ENCODE results near the gene ADAM19.

The ADAM19 gene

DNA sequence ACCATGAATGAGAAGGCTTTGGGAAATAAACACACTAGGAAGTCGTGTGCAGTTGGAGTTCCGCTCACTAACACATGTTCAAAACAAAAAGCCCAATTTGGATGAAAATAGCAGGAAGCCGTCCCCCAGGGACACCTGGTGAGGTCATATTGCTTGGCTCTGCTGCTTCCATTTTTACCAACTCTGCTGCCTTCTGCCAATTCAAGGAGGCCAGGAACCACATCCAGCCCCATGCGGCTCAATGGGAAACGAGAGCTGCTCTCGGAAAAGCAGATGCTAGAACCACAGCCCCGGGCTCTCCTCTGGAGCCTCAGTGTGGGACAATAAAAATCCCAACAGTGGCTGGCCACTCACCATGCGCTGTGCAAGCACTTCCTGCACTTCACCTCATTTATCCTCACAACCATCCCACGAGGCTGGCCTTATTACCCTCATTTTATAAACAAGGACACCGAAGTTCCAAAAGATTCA, 13.4 kb downstream of the ADAM19 start:
- DNase-seq = no peak

DNA sequence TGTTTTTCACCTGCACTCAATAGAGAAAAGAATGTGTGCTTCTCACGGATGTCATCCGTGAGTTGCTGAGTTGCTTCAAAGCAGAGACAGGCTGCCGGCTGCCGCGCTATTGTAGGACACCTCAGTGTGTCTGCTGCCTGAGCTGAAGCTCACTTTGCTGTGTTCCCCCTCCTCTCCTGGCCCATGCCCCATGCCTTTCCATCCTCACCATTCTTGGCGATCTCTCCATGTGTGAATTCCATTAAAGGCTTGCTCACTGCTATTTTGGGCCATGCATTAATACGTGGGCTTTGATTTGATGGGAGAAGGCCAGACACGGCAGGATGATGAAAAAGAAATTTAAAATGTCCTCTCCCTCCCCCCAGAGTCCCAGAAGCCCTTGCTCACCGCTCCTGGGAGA, 14.5 kb downstream of the ADAM19 start:
- no peak for DNase-seq

DNA sequence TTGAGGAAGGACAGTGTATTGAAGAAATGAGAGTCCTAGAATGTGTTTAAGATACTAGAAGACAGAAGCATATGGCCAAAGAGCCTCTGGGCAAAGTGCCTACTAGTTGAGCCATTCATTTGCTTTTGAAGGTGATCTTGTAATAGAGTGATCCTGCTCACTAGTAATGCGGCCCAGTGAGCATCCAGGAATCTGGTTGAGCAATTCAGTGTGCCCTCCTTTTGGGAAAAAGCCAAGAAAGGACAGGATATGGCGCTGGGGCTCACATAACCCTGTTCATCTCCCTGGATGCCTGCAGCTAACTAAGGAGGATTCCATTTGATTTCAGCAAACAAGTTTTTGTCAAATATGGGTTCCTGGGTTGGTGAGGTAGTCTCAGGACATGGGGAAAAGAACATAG, 16.3 kb downstream of the ADAM19 start:
- DNase-seq = no peak

DNA sequence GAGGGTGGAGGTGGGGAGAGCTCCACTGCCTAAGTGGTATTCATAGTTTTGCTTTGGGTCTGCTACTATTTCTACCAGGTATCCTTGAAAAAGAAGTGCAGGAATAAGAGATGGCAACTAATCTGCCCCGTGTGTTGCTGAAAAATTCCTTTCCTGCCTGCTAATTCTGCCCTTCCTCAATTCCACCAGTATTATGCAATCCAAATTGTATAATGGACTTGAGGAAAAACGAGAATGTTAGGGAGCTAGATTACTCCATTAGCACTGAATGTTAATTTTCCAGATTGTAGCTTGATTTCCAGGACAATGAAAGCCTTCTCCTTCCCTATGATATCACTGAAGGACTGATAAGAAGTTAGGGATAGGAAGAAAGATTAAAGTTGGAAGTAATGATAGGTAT, 16.9 kb downstream of the ADAM19 start:
- DNase-seq = no peak

DNA sequence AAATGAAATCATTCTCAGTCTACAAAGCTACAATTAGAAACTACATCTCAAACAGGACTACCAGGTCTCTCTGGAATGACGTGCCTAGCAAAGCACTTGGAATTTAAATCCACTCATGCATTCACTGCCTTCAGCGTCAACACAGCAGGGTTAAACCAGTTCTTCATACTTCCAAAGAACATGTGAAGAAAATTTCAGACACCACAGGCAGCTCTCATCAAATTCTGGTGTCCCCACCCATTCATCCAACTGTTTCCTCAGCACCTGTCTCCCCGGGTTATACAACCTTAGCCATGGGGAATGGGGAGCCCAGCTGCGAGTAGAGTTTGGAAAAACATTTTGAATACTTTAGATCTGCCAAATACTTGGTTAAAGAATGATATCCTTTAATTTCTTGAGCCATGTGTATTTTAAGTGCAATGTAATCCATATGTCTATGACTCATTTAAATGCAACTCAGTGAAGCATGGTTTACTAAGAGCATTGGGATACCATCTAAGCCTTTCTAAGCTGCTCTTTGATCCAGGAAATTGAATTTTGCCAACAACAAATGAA, 17.5 kb downstream of the ADAM19 start:
- DNase-seq = no peak

DNA sequence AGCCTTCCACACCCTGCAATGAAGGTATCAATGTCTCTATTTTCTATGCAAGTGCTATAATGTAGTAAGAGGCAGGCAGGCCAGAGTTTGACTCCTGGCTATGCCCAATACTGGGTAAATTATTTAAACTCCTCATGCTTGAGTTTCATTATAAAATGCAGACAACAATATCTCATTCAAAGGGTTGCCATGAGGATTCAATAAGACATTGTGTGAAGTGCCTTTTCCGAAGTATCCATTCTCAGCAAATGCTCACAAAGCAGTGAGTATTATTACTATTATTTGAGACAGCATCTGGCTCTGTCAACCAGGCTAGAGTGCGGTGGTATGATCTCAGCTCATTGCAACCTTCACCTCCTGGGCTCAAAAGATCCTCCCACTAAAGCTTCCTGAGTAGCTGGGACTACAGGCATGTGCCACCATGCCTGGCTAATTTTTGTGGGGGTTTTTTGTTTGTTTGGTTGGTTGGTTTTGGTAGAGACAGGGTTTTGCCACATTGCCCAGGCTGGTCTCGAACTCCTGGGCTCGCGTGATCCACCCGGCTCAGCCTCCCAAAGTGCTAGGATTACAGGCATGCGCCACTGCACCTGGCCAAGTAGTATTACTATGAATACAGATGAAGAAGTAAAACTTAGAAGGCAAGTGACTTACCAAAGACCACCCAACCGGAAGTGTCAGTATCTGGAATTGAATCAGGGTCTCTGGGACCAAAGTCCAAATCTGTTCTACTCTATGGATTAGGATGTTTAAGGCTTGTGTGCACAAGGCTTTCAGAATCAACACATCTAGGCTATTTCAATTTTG, 18.8 kb downstream of the ADAM19 start:
- no peak for DNase-seq

DNA sequence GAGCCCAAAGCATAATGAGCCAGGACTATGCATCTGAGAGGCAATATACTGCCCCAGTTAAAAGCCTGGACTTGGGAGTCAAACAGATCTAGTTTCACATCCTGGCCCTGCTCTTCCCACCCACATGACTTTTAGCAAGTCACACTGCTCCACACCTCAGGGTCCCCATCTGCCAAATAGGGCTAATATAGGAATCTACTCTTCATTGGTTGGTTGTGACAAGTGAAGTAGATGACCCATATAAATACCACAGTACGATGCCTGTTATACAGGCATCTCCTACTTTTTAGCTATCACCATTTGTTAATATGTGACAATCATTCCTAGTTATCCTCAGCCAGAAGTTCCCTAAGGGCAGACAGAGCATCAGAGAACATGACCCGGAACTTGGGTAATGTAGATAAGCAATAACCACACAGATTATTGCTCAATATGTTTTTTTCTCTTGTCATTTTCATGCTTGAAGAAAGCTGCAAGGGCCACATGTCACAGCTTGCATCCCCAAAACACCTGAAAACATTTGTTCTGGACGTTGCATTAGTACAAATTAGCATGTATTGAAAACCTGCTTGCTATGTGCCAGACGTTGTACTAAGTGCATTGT, 20.4 kb downstream of the ADAM19 start:
- DNase-seq = no peak

DNA sequence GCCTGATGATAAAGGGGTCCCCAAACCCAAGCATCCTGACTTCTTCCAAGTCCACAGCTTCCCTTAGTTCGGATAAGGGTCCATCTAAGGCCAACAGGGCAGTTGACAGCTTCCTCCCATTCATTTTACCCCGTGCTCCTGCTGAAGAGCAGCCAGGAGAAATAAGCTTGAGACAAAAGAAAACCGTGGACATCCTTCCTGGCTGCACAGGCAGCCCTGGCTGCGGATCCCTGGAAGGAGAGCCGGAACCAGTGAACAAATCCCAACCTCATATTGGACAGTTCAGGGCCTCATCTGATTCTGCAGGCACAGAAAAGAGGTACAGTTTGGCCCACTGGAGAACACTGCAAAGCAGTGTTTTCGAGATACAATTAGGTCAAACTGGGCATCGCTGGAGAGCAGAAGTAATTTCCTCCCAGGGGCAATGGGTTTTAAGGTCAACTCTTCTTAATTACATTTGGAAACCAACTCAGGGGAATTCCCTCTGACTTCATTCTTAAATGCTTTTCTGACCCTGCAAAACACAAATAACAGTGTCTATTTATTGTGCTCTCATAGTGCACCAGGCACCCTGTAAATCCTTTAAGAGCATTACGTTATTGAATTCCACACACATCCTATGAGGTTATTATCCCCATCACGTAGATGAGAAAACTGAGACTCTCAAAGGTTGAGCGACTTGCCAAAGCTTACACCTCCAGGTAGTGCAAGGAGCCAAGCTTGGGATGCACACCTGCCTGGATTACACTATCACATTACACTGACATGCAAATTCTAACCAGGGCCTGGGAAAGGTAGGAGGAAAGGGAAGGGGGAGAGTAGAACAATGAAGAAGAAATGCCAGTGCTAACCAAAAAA, 21.2 kb downstream of the ADAM19 start:
- DNase-seq = no peak

DNA sequence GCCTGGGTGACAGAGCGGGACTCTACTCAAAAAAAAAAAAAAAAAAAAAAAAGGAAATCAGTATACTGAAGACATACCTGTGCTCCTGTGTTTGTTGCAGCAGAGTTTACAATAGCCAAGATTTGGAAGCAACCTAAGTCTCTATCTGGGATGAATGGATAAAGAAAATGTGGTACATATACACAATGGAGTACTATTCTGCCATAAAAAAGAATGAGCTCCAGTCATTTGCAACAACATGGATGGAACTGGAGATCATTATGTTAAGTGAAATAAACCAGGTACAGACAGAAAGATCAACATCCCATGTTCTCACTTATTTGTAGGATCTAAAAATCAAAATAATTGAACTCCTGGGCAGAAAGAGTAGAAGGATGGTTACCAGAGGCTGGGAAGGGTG, 22.9 kb downstream of the ADAM19 start:
- DNase-seq = no peak

DNA sequence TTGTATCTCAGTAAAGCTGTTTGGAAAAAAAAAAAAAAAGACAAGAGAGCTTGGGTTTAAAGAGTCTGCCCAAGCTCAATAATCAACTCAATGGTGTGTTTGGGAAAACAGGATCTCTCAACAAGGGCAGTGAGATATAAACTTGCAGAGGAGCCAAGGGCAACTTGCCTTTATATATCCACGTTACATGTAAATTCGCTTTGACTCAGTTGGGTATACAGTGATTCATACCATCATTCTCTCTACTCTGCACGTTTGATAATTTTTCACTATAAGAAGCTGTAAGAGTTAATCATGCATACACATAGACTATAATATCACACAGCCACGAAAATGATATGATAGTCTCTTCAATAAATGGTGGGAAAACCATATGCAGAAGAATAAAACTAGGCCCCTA, 24.9 kb downstream of the ADAM19 start:
- DNase-seq = no peak

DNA sequence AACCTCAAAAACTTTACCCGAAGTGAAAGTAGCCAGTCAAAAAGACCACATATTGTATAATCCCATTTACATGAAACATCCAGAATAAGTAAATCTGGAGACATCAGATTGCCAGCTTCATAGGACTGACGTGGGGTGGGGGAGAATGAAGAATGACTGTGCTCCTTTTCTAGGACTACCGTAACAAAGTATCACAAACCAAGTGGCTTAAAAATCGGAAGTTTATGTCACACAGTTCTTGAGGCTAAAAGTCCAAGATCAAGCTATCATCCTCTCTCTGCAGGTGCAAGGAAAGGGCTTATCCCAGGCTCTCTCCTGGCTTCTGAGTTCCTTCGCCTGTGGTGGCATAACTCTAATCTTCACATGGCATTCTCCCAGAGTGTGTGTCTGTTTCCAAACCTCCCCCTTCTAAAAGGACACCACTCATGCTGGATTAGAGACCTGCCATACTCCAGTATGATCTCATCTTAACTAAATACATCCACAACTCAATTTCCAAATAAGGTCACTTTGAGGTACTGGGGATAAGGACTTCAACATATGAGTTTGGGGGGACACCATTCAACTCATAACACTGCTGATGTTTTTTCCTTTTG, 25.5 kb downstream of the ADAM19 start:
- no peak for DNase-seq

DNA sequence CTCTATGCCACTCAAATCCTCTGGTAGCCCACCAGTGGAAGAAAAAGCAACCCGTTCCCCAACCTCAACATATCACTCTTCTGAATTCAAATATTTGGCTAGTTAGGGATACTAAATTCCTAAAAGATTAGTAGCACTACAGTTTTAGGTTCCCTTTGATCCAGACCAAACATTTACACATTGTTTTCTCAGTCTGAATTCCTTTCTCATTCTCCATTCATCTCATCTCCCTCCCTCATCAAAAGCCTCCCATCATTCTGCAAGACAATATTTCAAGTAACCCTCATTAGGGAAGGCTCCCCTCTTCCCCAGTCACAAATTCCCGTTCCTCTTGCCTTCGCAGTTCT, 26.3 kb downstream of the ADAM19 start:
- no peak for DNase-seq

DNA sequence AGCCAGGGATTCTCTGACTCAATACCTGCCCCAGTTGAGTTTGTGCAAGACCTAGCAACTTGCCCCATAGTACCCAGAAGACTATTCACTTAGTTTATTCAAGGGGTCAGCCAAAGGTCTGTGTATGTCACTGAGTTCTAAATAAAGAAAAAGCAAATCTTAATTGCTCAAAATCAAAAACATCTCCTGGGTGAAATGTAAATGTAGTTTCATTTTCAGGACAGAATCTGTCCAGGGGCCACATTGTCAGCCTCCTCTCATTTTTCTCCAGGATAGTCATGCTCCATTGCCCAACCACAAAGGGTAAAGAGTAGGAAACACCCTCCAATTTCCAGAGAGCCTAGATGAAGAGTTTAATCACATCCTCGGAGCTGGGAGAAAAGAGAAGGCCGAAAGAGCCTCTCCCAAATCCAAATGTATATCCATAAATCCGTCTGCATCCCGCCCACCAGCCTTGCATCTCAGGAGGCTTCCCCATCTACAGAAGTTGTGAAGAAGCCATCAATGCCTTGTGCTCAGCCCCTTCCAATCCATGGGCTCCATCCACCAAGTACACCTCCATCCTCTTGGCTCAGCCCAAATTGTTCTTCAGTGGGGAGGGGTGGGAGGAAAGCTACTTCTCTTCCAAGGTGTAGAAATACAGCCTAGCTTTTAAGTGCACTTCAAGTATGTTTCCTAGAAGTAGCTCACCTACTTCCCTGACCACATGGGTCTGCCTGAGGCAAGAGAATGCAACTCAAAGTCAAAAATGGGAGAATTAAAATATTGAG, 26.9 kb downstream of the ADAM19 start:
- no peak for DNase-seq

DNA sequence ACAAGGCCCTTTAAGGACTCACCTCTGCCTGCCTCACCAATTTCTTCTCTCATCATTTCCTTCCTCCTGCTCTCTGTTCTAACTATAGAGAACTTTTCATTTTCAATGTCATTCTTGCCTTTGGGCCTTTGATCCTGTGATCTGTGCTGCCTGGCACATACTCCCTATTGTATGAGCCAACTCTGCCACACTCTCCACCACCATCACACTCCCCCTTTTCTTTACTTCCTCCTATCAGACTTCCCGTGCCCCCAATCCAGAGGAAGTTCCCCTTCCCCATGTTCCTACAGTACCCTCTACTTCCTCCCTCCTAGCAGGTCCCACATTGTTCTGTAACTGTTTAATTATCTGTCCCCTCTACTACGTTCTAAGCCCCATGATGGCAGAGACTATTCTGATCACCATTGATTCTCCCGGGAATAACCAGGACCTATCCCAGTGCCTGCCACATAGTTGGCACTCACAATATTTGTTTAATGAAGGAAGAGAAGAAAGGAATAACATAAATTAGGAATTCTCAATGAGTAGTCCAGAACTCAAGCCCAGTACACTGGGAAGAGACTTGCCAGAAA, 27.5 kb downstream of the ADAM19 start:
- no peak for DNase-seq

DNA sequence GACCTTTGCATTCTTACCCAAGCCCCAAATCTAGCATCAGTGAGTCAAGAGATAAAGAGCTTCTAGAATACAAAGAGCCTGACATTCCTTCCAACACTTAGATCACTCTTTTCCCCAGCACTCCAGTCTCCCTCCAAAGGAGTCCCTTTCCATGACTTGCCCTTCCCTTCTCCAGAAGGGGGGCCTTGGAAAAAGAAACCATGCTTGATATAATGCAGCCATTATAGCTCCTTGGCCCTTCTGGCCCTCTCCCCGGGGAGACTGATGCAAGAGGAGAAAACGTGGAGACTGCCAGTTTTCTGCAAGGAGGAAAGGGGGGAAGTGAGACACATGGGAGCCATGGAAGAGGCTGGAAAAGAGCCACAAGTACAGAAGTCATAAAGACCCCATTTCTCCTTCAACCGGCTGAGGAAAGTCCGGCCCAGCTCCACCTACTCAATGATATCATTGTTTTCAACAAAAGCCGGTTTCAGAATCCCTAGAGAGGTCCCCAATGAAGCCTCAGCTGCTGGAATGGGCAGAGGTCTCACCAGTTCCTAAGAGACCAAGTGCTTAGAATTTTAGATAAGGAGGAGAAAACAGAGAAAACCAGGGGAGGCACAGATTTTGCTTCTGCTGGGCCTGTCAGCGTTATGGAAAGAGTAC, 29.0 kb downstream of the ADAM19 start:
- DNase-seq = no peak

DNA sequence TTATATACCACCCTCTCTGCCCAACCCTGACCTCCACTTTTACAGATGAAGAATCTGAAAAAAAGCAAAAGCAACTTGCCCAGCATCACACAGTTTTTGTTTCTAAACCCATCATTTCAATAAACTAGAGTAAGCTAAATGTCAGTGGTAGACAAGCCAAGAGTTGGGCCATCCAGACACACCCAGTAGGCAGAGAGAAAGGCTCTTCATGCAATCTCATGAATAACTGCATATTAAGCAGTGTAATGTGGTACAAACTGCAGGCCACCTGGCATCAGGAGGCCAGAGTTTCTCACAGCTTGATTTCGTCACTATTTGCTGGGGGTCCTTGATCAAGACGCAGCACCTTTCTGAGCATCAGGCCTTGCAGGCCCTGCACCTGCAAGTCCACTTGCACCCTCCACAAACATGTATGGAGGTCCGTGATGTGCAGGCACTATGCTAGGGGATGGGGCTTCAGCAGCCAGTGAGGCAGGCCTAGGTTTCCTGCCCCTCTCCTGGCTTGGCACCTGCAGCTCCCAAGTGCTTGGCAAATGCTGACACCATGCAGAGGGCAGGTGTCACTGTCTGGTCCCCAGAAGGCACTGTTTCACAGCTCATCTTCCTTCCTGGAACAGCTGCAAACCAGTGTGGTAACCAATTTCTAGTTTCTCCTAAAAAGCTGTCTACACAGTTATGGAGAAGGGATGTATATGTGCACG, 29.8 kb downstream of the ADAM19 start:
- no peak for DNase-seq

DNA sequence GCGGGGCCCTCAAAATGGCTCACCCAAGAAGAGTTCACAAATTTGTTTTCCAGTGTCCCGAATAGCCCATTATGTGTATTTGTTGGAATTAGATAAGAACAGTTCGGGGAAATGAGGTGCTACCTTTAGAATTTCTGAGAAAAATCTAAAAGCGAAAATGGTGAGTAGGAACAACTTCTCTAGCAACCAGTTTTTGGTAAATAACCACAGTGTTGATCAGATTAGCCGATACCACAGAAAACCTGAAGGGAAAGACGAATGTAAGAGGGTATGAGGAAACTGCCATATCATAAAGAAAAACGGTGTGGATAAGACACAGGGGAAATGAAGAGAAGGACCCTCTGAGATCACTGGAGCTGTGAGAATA, 31.0 kb downstream of the ADAM19 start:
- peak; percentile 59 for DNase-seq

DNA sequence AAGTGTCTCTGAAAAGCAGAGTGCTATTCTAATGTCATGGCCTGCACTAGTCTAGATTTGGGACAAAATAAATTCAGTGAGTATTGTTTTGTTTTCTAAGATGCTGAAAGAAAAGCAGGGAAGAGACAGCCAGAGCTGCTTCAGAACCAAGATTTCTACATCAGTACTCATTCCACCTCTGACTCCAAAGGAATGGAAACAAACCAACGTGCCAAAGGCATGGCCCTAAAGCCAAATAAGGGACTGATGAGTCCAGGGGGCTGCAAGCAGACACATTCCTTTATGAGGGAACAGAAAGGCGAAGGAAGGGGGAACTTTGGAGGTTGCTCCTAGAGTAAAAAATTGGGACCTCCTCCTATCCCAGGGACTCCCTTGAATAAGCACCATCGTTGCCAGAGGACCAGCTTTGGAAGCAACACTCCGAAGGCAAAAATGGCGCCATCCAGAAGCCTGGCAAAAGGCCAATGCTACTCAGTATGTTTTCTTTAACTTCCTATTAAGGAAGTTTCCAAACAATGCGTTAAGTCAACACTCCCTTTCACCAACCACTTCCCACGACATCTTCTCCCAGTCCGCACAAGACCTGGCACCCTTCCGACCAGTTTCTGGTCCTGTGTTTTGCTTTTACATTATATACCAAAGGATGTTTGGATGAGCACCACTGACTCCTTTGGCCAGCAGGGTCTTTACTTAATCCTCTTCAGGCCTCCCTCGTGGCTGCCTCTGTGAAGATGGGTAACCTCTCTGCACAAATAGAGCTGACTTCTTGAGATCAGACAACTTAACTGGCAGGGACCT, 31.6 kb downstream of the ADAM19 start:
- DNase-seq = no peak

DNA sequence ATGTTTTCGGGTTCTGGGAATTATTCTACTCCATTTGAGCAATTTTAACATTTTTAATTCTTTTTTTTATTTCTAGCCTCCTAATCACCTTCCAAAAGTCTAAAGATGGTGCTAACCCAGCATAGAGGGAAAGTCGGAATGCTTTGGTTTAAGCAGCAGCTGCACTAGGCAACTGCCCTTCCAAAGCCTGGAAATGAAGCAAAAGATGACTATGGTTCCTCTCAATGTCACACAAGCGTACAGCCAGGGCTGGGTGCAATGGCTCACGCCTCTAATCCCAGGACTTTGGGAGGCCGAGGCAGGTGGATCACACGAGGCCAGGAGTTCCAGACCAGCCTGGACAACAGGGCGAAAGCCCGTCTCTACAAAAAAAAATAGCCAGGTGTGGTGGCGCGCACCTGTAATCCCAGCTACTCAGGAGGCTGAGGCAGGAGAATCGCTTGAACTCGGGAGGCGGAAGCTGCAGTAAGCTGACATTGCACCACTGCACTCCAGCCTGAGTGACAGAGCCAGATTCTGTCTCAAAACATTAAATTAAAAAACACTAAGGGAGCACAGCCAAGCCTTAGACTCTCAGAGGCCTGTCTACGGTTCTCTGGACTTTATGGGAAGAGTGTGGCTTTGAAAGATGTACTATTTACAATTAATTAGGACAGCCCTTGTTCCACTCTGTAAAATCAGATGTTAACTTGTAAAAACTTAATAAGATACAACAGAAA, 33.1 kb downstream of the ADAM19 start:
- DNase-seq = no peak

All from CD4-positive, alpha-beta T cell treated with Interleukin-12 subunit alpha and Interleukin-12 subunit beta, for 1 hour (primary cell).